ENCODE measurements around the gene PAF1. TPM values are rescaled to one million over a fixed set of nuclear protein-coding genes. Genes with fewer than 3 reads are reported as not detected.
A peak's percentile ranks its signal among the peaks of the same experiment; 100 is the strongest.
"Not testable (repeated sequence)": the region's sequence is repeated elsewhere in the genome, so short reads cannot be mapped to it uniquely, and the experiment has no call there.

PAF1 gene
- total and polyA plus RNA-seq, 5 donors: 41.0 to 43.5 (median 41.4) TPM

DNA sequence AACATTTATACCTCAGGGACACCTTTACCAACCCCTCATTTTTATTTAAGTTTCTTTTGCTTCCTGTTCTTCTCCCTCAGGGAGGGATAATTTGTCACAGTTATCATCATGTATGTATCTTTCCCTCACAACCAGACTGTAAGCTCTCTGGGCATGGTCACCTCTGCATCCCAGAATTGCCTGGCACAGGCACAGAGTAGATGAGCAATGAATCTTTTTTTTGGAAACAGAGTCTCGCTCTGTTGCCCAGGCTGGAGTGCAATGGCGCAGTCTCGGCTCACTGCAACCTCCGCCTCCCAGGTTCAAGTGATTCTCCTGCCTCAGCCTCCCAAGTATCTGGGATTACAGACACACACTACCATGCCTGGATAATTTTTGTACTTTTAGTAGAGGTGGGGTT is 11.5 kb downstream of the PAF1 start:
- ATAC-seq; H3K27me3 ChIP-seq (ENCODE audit: control insufficient read depth, insufficient read depth); H3K9me3 ChIP-seq (ENCODE audit: control insufficient read depth, low read length); H3K4me1 ChIP-seq (ENCODE audit: control insufficient read depth, insufficient read depth, low read length); intact Hi-C loops (cut with DNase I); H3K4me3 ChIP-seq (ENCODE audit: low read length); H3K27ac ChIP-seq (ENCODE audit: low read length); DNase-seq: not testable (repeated sequence)
- WGBS: 97% methylated on average over 4 of the region's 4 CpGs

- intact Hi-C loops (cut with DNase I): no loop called here
- WGBS: 82% methylated on average over 18 of the region's 18 CpGs
Observed at GRCh38 chr19:39377373-39378362, 13.2 kb downstream of the PAF1 start.

DNA sequence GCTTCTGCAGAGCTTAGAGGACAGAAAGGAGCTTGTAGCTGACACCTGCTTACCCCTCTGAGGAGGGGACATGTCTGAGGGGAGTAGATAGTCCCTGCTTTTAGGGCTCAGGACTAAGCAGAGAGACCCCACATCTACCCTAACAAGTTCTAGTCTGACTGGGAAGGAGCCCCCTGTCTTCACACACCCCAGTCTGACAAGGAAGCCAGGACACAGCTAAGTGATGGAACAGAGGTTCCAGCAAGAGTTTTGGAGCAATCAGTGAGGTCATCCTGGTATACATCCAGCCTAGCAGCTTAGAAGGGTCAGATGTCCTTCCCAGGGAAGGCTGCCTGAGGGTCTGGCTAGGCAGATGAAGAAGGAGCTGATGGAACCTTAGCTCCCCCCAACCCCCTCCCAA is 15.0 kb downstream of the PAF1 start:
- intact Hi-C loops (cut with DNase I): no loop called here
- no peak overlapping the region for H3K4me3 ChIP-seq (ENCODE audit: low read length)
- no peaks in the 10 kb centered on the region for H3K9me3 ChIP-seq (ENCODE audit: control insufficient read depth, low read length)
- no peaks in the 10 kb centered on the region for H3K27me3 ChIP-seq (ENCODE audit: control insufficient read depth, insufficient read depth)
- H3K4me1 ChIP-seq (ENCODE audit: control insufficient read depth, insufficient read depth, low read length): peaks cover 11% of the 10 kb centered on the region
- no peak overlapping the region for H3K27ac ChIP-seq (ENCODE audit: low read length)
- DNase-seq (no peak), ATAC-seq (no peak)

More at GRCh38 chr19:39377373-39378362, 13.2 kb downstream of the PAF1 start:
- H3K27me3 ChIP-seq (ENCODE audit: control insufficient read depth, insufficient read depth): no peaks in the 10 kb centered on the region
- DNase-seq (peak in 1 of 3 donors; percentile 45), ATAC-seq (no peak)
- no peak overlapping the region for H3K4me3 ChIP-seq (ENCODE audit: low read length)
- no peak overlapping the region for H3K27ac ChIP-seq (ENCODE audit: low read length)
- no peaks in the 10 kb centered on the region for H3K9me3 ChIP-seq (ENCODE audit: control insufficient read depth, low read length)
- peaks cover 8% of the 10 kb centered on the region for H3K4me1 ChIP-seq (ENCODE audit: control insufficient read depth, insufficient read depth, low read length)

DNA sequence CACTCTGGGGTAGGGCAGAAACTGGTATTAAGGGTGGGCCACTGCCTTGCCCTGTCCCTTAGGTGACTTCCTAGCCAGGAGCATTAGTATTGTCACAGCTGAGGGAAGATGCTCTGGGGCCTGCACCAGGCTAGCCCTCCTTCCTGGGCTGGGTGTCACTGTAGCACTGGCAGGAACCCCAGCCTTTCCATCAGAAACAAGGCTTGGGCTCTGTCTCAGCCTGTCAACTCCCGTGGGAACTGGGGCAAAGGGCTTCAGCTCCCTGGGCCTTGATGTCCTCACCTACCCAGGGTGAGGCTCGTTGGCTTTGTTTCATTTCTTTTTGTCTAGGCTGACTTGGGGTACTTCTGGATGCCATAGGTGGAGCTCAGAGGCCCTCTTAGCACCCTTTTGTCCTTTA is 18.0 kb downstream of the PAF1 start:
- Histone ChIP-seq H3K27me3 (ENCODE audit: control insufficient read depth, insufficient read depth) (no peaks in the 10 kb centered on the region), H3K4me1 (ENCODE audit: control insufficient read depth, insufficient read depth, low read length) (peaks cover 11% of the 10 kb centered on the region), H3K4me3 (ENCODE audit: low read length) (no peak overlapping the region), H3K27ac (ENCODE audit: low read length) (peak overlapping the region; percentile 89), H3K9me3 (ENCODE audit: control insufficient read depth, low read length) (no peaks in the 10 kb centered on the region)
- WGBS: 42% methylated on average over 2 of the region's 2 CpGs
- intact Hi-C loops (cut with DNase I): no loop called here
- ATAC-seq (peak; percentile 34 to 52), DNase-seq (peak in 1 of 3 donors; percentile 68)

DNA sequence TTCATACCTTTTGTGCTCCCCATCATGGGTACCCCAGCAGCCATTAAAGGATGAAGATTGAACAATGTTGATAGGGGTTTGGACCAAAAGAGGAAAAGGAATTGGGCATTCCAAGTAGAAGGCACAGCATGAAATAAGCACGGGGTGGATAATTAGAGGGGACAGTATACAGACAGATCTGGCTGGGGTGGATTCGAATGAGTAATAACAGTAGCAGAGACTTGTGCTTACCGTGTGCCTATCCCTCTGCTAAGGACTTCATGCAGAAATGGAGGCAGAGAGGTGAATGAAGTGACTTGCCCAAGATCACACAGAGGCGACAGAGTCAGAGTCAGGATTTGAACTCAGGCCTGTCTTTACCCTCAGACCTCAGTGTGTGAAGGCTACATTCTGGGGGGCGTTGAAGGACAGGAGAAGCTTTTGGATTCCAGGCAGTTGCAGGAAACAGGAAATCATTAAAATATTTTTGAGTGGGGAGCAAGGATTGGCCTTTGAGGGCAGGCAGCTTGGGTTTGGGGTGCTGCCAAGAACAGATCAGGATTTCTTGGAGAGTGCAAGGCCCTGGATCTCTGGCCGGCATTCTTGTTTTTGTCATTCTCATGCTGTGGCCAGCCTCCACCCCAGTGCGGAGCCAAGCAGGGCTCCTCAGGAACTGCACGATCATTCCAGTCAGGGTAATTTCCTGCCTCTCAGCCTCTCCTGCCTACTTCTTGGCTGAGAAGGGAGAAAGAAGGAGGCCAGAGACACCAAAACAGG is 18.7 kb downstream of the PAF1 start:
- Histone ChIP-seq H3K9me3 (ENCODE audit: control insufficient read depth, low read length) (no peaks in the 10 kb centered on the region), H3K4me1 (ENCODE audit: control insufficient read depth, insufficient read depth, low read length) (peaks cover 11% of the 10 kb centered on the region), H3K27ac (ENCODE audit: low read length) (peak overlapping the region; percentile 89), H3K27me3 (ENCODE audit: control insufficient read depth, insufficient read depth) (no peaks in the 10 kb centered on the region), H3K4me3 (ENCODE audit: low read length) (no peak overlapping the region)
- DNase-seq: peak; percentile 88 to 94 (median 91)
- 32% methylated on average over 8 of the region's 8 CpGs for WGBS
- intact Hi-C loops (cut with DNase I): no loop called here
- ATAC-seq: peak; percentile 95 to 96

- Histone ChIP-seq H3K9me3 (ENCODE audit: control insufficient read depth, low read length) (no peaks in the 10 kb centered on the region), H3K4me3 (ENCODE audit: low read length) (no peak overlapping the region), H3K27me3 (ENCODE audit: control insufficient read depth, insufficient read depth) (no peaks in the 10 kb centered on the region), H3K27ac (ENCODE audit: low read length) (no peak overlapping the region), H3K4me1 (ENCODE audit: control insufficient read depth, insufficient read depth, low read length) (peaks cover 11% of the 10 kb centered on the region)
- intact Hi-C loops (cut with DNase I): no loop called here
- no peak for ATAC-seq
- DNase-seq: no peak
- 93% methylated on average over 5 of the region's 5 CpGs for WGBS
Observed at GRCh38 chr19:39370735-39371134, 20.2 kb downstream of the PAF1 start.

DNA sequence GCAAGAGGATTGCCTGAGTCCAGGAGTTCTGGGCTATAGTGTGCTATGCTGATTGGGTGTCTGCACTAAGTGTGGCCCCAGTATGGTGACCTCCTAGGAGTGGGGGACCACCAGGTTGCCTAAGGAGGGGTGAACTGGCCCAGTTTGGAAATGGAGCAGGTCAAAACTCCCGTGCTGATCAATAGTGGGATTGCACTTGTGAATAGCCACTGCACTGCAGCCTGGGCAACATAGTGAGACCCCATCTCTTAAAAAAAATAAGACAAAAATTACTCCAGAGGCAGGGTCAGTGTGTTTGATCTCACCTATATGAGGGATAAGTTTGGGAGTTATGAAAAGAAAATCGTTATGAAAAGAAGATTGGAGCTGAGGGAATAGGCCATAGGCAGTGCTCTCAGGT is 21.7 kb downstream of the PAF1 start:
- ATAC-seq: no peak
- Histone ChIP-seq H3K27me3 (ENCODE audit: control insufficient read depth, insufficient read depth) (no peaks in the 10 kb centered on the region), H3K27ac (ENCODE audit: low read length) (no peak overlapping the region), H3K4me3 (ENCODE audit: low read length) (no peak overlapping the region), H3K4me1 (ENCODE audit: control insufficient read depth, insufficient read depth, low read length) (peaks cover 11% of the 10 kb centered on the region), H3K9me3 (ENCODE audit: control insufficient read depth, low read length) (no peaks in the 10 kb centered on the region)
- intact Hi-C loops (cut with DNase I): no loop called here
- DNase-seq: no peak
- WGBS: 85% methylated on average over 2 of the region's 2 CpGs

DNA sequence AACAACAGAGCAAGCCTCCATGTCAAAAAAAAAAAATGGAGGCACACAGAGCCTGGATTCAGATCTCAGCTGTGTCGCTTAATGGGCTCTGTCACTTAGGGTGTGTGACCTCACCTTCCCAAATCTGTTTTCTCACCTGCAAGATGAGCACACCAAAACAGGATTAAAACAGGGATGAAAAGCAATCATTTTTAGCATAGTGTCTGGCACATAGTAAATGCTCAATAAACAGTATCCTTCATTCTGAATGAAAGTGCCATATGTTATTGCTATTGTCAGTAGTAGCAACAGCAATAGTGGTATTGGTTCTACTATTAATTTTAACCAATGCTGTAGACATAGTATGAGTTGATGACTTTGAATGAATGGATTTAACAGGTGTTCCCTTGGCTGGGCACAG is 25.4 kb downstream of the PAF1 start:
- Histone ChIP-seq H3K27me3 (ENCODE audit: control insufficient read depth, insufficient read depth) (no peaks in the 10 kb centered on the region), H3K4me1 (ENCODE audit: control insufficient read depth, insufficient read depth, low read length) (no peaks in the 10 kb centered on the region), H3K4me3 (ENCODE audit: low read length) (no peak overlapping the region), H3K27ac (ENCODE audit: low read length) (no peak overlapping the region), H3K9me3 (ENCODE audit: control insufficient read depth, low read length) (no peaks in the 10 kb centered on the region)
- DNase-seq: no peak
- ATAC-seq: no peak
- intact Hi-C loops (cut with DNase I): no loop called here
- WGBS: 96% methylated on average over 1 of the region's 1 CpG

GRCh38 chr19:39363901-39364457 is 26.9 kb downstream of the PAF1 start:
- no peaks in the 10 kb centered on the region for H3K4me1 ChIP-seq (ENCODE audit: control insufficient read depth, insufficient read depth, low read length)

DNA sequence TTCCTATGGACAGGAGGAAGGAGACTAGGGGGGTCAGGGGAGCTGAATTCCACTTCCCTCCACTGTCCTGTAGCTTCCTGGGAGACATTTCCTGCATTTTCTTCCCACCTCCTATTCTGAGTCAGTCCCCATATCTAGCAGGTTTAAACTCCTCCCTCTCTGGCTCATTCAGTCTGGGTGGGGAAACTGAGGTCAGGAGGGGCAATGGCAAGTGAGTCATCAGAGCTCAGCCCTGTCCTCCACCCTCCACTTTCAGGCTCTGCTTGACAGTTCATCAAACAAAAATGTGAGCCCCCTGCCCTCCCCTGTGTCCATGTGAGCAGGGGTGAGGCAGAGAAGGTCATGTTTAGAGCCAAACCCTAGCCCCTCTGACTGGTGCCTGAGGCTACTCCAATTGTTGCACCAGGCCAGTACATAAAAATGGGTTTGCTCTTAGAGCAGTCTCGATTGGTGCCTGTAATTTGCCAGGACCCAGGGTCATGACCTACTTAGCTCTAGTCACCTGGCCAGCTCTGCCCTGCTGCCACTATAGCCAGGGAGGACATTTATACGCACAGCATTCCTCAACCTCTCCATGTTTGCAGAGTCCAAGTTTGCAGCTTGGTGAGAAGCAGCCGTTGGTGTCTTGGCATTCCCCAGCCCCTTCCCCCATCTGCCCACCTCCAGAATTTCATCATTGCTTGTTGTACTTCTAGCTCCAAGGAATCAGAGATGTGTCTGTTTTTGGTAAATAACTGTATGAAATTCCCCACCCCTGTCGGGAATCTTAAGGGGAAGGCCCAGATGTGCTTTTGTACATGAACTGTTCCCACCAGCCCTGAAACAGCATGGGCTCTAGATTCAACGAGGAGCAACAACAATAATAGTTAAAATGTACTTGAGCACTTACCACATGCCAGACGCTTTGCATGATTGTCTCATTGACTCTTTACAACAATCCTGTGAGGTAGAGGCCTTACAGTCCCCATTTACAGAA is 27.9 kb downstream of the PAF1 start:
- H3K4me1 ChIP-seq (ENCODE audit: control insufficient read depth, insufficient read depth, low read length): no peaks in the 10 kb centered on the region
- H3K27ac ChIP-seq (ENCODE audit: low read length): peak overlapping the region; percentile 79
- DNase-seq: peak in 1 of 3 donors; percentile 32
- ATAC-seq: peak; percentile 60 to 73
- H3K4me3 ChIP-seq (ENCODE audit: low read length): no peak overlapping the region
- intact Hi-C loops (cut with DNase I): no loop called here
- no peaks in the 10 kb centered on the region for H3K27me3 ChIP-seq (ENCODE audit: control insufficient read depth, insufficient read depth)
- H3K9me3 ChIP-seq (ENCODE audit: control insufficient read depth, low read length): no peaks in the 10 kb centered on the region
- 56% methylated on average over 6 of the region's 6 CpGs for WGBS

More at GRCh38 chr19:39363901-39364457, 26.9 kb downstream of the PAF1 start:
- Histone ChIP-seq H3K27me3 (ENCODE audit: control insufficient read depth, insufficient read depth) (no peaks in the 10 kb centered on the region), H3K4me3 (ENCODE audit: low read length) (no peak overlapping the region), H3K9me3 (ENCODE audit: control insufficient read depth, low read length) (no peaks in the 10 kb centered on the region), H3K27ac (ENCODE audit: low read length) (peak overlapping the region; percentile 79)
- ATAC-seq (peak; percentile 68 to 79), DNase-seq (peak; percentile 48 to 83 (median 77))
- intact Hi-C loops (cut with DNase I): no loop called here
- 72% methylated on average over 5 of the region's 5 CpGs for WGBS
